Measurements from ENCODE around the gene CBX8.

The CBX8 gene

GRCh38 chr17:79821331-79822095, 24.6 kb upstream of the CBX8 start:
- in situ Hi-C loops (cut with MboI; ENCODE audit: low sequenced_read_pairs) = no loop called here

GRCh38 chr17:79820959-79821330, 24.1 kb upstream of the CBX8 start:
- in situ Hi-C loops (cut with MboI; ENCODE audit: low sequenced_read_pairs) = no loop called here

- in situ Hi-C loops (cut with MboI; ENCODE audit: low sequenced_read_pairs) = no loop called here
These were observed 22.8 kb upstream of the CBX8 start for GRCh38 chr17:79819534-79820276.

GRCh38 chr17:79819085-79819484, 22.2 kb upstream of the CBX8 start:
- in situ Hi-C loops (cut with MboI; ENCODE audit: low sequenced_read_pairs) = no loop called here

GRCh38 chr17:79818026-79818758, 21.3 kb upstream of the CBX8 start:
- in situ Hi-C loops (cut with MboI; ENCODE audit: low sequenced_read_pairs) = no loop called here

GRCh38 chr17:79815836-79816461, 19.1 kb upstream of the CBX8 start:
- in situ Hi-C loops (cut with MboI; ENCODE audit: low sequenced_read_pairs) = no loop called here

- in situ Hi-C loops (cut with MboI; ENCODE audit: low sequenced_read_pairs) = no loop called here
These were observed 18.3 kb upstream of the CBX8 start for GRCh38 chr17:79814974-79815835.

- in situ Hi-C loops (cut with MboI; ENCODE audit: low sequenced_read_pairs) = no loop called here
These were observed 17.5 kb upstream of the CBX8 start for GRCh38 chr17:79814127-79814973.

- in situ Hi-C loops (cut with MboI; ENCODE audit: low sequenced_read_pairs) = no loop called here
These were observed 16.6 kb upstream of the CBX8 start for GRCh38 chr17:79813297-79814126.

- in situ Hi-C loops (cut with MboI; ENCODE audit: low sequenced_read_pairs) = no loop called here
These were observed 15.7 kb upstream of the CBX8 start for GRCh38 chr17:79812353-79813258.

GRCh38 chr17:79811868-79812352, 15.0 kb upstream of the CBX8 start:
- in situ Hi-C loops (cut with MboI; ENCODE audit: low sequenced_read_pairs) = no loop called here

- in situ Hi-C loops (cut with MboI; ENCODE audit: low sequenced_read_pairs) = no loop called here
These were observed 14.4 kb upstream of the CBX8 start for GRCh38 chr17:79811011-79811867.

- in situ Hi-C loops (cut with MboI; ENCODE audit: low sequenced_read_pairs) = no loop called here
These were observed 13.5 kb upstream of the CBX8 start for GRCh38 chr17:79810130-79811010.

- in situ Hi-C loops (cut with MboI; ENCODE audit: low sequenced_read_pairs) = no loop called here
These were observed 12.8 kb upstream of the CBX8 start for GRCh38 chr17:79809530-79810129.
